NCI-H2081 (cell line): ENCODE data around the gene WNT7A.
"Not testable (repeated sequence)": the region's sequence is repeated elsewhere in the genome, so short reads cannot be mapped to it uniquely, and the experiment has no call there.

Source experiments
- DNase-seq, 2 experiments: peaks; one replicate each; lab custom pipeline; 2025; lab: John Stamatoyannopoulos, UW

WNT7A gene

DNA sequence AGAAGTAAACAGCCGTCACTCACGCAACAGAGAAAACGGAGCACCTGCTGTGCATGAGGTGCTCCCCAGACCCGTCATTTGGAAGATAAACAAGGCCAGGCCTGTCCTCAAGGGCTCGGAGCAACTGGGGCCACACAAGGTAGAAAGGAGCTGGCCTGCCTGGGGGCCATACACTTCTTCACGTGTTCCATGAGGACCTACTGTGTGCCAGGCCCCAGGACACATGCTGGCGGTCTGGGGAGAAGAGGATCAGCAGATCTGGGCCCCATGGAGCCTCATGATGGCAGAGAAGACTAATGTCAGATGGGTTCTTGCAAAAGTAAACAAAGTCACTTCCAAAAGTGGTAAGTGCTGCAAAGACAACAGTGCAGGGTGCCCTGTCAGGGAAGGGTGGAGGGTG lies 14.3 kb downstream of the WNT7A start:
- DNase-seq, result no peak

DNA sequence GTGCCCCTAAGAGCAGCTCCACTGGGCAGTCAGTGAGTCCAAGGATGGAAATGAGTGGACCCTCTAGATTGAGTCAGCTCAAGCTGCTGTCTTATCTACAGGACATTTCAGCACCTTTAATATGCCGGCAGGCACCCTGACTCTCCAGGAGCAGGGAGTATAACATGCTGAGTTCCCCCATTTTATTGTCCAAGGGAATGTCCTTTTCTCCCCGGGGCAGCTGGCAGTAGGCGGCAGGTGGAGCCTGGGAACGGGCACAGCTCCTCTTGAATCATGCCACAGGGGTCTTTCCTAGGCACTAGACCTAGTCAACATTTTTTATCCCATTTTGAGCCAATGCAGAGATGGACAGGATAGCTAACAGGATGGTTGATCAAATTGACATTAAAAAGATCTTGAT lies 14.8 kb downstream of the WNT7A start:
- no peak for DNase-seq

DNA sequence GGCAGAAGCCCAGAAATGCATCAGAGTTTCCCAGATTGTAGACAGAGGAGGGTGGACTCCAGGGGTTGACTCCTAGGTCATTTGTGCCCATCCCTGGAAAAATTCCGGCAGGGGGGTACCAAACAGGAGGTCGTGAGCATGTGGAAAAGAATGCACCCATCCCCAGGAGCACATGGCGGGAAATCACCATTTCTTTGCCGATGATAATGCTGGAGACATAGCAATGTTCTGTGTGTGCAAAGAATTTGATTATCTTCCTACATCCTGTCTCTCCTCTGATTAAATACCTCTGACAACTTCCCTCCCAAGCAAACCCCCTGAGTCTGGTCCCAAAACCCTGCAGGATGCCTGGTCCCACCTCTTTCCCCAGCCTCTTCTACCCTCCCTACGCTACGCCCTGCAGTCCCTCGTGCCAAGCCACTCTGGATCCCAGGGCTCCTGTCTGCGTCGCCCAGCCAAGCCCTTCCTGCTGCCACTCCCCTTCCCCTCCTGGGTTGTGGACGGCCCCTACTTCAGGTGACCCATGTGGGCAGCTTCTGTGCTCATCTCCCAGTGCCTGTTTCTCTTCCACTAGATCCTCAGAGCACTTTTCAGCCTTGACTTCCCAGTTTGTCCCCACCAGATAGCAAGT lies 15.8 kb downstream of the WNT7A start:
- DNase-seq, result no peak

DNA sequence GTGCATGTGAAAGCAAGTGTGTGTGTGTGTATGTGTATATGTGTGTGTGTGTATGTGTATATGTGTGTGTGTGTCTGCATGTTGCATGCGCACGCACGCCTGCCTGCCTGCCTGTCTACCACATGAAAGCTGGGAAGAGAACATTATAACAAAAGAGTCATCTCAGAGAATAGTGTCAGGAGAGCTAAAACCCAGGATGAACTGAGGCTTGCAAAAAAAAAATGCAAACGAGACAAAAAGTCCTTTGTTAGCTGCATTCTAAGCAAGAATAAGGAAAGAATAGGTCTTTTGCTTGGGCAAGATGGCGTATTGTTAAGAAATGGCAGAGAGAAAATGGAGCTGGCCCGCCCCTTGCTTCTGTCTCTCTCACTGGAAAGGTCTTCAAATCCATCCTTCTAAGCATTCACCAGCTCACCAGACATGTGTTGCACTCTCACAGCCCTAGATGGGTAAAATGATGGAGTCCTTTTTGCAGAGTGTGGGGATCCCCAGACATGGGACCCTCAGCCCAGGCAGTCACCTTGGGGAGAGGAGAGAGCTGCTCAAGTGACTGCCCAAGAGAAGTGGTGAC lies 16.4 kb downstream of the WNT7A start:
- DNase-seq, result no peak

DNA sequence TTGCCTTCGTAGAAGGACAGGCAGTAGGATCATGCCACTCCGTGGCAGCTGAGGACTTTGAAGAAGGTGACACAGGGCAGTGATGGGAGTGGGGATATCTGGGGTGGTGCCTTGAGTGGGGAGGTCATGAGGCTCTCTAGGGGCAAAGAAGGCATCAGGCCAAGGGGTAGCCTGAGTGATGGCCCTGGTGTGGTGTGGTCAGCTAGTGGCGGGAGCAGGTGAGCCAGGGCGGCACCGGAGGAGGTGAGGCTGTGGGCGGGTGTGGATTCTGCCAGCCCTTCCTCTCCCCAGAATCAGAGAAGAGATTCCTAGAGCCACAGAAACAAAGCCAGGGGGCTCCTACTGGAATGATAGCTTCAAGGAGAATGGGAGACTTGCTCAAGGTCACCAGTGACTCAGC lies 18.4 kb downstream of the WNT7A start:
- DNase-seq, result no peak

DNA sequence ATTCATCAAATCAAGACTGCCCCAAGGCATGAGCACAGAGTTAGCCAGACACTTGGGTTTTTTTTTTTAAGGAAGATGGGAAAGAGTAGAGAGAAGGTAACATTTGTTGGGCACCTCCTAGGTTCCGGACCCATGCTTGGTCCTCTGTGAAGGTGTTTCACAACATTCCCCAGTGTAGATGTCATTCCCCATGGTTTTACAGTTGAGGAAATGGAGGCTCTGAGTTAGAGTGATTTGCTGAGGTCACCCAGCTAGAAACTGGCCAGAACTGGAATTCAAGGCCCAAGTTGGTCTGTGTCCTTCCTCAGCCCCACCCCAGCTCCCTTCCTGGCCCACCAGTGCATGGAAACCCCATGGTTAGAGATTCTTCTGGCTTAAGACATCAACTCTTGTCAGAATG lies 19.9 kb downstream of the WNT7A start:
- no peak for DNase-seq

DNA sequence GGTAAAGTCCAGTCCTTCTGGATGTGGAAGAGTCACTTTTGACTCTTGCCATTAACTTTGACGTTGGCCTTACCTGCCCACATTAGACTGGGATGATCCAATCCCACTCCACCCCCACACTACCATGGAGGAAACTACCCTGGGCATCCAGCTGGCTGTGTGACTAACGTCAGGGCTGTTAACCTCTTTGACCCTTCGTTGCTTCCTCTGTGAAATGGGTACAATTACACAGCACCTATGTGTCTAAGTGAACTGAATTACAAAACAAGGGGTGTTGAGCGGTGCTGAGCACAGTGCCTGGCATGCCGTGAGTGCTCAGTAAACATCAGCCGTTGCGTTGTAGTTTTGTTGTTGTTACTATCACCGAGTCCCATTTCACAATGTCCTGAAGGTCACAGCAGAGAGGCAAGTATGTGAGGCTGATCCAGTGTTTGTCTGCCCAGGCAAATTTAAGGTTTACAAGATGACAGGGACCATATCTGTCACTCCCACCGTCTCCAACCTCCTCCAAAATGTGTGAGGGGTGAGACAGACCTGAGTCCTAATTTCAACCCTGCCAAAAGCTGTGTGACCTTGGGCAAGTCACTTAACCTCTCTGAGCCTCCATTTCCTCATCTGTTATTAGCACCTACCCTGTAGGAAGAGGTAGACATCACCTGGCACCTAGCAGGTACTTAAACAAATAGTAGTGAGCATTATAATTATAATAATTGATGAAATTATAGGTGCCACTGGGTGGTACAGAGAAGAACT lies 20.9 kb downstream of the WNT7A start:
- DNase-seq, result no peak

DNA sequence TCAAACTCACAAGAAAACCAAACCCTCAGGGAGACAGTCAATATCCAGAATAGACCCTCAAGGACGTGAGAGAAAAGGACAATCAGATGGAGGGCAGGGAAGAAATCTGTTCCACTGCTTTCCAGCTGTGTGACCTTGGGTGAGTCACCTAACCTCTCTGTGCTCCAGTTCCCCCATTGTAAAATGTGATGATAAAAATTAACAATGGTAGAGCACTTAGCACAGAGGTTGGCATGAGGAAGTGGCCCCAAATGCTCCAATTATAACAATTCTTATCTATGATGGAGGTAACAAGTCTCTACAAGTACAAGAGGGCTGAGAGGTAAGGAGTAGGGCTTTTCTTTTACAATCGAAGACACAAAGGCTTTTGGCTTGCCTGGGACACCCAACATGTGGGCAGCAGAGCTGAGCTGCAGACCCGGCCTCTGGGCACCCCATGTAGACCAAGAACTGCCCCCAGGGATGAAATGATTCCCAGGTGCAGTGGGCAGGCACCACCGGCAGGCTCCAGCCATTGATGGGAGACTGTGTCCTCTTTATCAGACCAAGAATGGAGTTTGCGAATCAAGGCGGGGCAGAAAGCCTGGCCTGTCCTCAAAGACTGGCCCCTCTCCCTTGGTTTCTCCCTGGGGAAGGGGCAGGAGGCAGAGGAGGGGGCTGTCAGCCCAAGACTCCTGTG lies 22.0 kb downstream of the WNT7A start:
- no peak for DNase-seq

DNA sequence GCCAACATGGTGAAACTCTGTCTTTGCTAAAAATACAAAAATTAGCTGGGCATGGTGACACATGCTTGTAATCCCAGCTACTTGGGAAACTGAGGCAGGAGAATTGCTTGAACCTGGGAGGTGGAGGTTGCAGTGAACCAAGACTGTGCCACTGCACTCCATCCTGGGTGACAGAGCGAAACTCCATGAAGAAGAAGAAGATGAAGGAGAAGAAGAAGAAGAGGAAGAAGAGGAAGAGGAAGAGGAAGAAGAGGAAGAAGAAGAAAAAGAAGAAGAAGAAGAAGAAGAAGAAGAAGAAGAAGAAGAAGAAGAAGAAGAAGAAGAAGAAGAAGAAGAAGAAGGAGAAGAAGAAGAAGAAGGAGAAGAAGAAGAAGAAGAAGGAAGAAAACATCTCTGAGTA lies 23.2 kb downstream of the WNT7A start:
- not testable (repeated sequence) for DNase-seq

DNA sequence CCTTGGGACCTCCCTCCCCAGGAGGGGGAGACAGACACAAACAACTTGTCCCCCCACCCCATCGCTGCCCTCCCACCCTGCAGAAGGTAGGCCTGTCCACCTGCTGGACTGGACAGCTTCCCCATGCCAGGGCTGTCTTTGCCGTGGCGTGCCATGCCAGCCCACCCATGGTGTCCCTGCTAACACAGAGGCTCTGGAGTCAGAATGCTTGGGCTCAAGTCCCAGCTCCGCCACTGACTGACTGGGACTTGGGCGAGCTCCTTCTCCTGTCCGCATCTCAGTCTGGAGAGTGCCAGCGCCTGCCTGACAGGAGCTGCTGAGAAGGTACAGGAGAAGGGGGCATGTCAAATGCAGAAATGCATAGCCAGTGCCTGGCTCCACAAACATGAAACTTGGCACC lies 23.9 kb downstream of the WNT7A start:
- DNase-seq, result no peak

DNA sequence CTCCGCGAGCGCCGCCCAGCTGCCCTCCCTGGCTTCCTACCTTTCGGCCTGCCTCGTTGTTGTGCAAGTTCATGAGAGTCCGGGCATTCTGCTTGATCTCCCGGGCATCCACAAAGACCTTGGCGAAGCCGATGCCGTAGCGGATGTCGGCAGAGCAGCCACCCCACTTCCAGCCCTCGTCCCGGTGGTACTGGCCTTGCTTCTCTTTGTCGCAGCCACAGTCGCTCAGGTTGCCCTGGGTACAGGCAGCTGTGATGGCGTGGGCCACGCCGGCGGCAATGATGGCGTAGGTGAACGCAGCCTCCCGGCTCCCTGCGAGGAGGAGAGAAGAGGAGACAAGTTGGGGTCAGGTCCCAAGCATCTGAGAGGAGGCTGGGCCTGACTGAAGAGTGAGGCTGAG lies 25.4 kb downstream of the WNT7A start:
- no peak for DNase-seq

DNA sequence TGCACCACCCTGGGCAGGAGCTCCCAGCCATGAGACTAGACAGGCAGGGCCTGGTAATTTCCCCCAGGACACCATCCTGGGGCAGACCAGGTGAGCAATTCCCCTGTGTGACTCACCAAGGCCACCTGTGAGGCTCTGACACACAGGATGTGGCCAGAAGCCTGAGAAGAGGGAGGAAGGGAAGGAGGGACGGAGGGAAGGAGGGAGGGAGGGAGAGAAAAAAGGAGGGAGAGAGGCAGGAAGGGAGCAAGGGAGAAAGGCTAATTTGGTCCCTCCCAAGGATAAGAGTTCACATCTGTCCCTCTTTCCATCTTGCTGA lies 25.9 kb downstream of the WNT7A start:
- no peak for DNase-seq

DNA sequence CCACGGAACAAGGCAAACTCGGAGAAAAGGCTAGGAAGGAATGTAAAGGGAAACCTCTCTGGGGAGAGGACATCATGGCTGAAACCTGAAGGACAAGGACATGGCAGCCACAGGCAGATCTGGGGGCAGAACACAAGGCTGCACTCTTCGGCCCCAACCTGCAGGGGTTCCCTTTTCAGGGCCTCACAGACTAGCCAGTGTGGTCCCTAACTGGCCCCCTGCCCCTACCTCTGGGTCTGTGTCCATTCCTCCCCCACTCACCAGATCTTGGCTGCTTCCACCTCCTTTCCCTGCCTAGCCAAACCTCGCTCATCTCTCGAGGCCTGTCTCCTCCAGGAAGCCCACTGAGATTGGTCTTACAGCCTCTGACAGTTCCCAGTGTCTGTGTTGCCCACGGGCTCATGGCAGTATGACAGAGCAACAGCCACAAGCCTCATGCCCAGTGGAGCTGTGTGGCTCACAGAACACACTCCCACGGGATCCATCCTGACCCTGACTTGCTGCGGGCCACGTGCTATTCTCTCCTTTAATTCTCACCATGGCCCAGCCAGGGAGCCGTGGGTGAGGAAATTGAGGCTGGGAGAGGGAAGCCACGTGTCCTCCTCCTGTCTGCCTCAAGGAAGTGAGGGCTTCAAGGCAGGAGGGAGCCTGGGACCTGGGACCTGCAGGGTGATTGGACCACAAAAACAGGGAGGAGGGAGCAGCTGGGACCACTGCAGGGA lies 26.5 kb downstream of the WNT7A start:
- no peak for DNase-seq

DNA sequence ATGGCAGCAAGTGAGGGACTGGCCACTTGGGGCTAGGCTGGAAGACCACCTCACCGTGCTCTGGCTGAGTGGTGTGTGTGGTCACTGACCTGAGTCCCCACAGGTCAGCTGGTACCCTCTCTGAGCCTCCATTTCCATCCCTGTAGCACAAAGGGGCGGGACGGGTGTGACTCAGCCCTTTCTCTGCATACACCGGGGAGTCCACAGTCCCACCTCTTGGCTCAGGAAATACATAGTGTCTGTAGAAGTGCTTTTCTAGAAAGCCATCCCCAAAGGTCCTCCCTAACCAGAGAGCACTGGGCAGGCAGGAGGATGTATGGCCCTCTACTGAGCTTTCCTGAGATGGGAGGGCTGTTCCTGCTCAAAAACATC lies 27.2 kb downstream of the WNT7A start:
- no peak for DNase-seq

DNA sequence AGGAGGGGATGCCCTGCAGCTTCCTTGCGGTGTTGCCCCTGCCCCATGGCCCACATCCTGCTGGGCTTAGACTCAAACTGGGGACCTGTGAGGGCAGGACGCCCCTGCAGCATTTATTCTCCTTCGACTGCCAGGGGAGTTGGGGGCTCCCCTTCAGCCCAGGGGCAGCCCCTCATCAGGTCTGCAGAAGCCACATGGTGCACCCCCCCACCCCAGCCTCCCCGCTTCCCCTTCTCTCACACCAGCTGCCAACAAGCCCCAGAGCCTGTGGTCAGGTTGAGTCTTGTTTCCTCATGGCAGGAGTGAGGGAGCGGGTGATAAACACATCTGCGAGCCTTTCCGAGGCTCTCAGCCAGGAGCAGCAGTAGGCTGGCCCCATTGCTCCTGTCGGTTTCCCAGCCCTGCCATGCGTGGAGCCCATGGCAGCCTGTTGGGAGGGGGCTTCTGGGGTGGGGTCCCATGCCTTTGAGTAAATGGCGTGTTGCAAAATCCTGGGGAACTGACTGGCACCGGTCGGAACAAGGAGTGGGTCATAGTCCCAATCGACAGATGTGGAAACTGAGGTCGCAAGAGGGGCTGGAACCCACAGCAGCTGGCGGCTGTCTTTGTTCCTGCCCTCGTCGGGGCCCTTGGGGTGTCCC lies 27.8 kb downstream of the WNT7A start:
- no peak for DNase-seq

DNA sequence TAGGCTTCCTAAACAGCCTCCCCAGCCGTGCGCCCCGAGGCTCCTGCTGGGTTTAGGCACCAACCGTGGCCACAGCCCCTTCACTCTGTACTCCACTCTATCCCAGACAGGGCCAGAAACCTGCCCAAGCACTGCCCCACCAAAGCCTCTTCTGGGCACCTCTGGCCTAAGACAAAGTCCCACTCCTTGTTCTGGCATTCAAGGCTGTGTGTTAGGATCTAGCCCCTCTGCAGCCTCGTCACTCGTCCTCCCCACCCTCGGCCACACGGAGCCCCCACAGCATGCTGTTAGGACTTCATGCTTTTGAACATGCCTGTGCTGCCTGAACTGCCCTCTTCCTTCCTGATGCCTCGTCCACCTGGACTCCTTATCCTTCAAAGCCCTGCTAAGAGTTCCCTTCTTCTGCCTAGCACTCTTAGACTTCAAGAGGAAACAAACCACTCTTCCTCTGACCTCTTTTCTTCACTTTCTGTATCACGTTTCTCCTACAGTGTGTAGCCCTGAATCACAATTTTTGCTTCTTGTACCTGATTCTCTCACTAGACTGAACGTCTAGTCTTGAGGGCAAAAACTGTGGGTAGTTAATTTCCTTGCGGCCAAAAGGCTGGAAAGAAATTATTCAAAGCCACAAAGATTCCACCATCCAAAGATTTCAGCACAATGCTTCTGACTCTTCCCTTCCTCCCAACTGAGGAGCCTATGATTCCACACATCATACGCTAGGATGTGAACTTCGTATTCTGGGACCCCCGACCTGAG lies 28.6 kb downstream of the WNT7A start:
- DNase-seq, result no peak

DNA sequence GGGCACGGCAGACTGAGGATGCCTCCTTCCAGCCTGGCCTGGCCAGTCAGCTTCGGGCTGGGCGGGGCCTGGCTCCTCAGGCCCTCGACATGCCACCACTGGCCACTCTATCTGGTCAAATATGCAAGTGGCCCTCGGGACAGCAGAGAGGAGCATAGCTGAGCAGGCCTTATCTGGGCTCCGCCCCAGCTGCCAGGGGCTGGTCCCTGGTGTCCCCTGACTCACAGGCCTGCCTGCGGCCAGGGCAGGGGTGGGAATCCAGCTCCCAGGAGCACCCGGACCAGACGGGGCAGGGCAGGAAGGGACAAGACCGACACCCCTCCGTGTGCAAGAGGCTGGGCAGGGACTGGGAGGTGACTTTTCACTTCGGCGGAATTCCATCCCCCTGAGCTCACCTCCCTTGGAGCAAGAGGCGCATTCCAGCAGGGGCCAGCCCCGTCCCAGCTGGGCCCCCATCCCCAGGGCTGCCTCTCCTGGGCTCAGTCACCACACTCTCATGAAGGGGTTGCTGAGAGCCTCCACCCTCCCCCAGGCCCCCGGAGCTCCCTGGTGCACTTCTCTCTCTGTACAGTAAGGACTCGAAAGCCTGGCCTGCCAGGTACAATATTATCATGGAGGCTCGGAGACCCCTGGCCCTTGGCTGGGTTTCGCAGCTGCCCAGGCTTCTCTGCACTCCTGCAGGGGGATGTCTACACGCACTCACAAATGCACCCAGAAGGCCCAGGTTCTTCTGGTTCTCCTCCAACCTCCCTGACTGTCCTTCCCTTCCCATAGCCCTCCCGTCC lies 29.5 kb downstream of the WNT7A start:
- DNase-seq, result no peak

DNA sequence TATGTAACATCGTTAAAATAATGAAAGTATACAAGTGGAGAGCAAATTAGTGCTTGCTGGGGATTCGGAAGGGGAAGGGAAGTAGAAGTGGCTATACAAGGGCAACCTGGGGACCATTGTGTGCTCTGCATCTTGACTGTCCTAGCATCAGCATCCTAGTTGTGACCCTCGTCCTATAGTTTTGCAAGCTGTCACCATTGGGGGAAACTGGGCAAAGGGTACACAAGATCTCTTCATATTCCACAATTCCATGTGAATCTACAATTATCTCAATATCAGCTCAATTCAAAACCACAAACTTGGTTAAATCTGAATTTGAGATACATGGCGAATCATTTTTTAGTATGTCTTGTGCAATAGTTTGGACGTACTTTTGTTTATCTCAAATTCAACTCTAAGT lies 30.9 kb downstream of the WNT7A start:
- DNase-seq, result no peak

DNA sequence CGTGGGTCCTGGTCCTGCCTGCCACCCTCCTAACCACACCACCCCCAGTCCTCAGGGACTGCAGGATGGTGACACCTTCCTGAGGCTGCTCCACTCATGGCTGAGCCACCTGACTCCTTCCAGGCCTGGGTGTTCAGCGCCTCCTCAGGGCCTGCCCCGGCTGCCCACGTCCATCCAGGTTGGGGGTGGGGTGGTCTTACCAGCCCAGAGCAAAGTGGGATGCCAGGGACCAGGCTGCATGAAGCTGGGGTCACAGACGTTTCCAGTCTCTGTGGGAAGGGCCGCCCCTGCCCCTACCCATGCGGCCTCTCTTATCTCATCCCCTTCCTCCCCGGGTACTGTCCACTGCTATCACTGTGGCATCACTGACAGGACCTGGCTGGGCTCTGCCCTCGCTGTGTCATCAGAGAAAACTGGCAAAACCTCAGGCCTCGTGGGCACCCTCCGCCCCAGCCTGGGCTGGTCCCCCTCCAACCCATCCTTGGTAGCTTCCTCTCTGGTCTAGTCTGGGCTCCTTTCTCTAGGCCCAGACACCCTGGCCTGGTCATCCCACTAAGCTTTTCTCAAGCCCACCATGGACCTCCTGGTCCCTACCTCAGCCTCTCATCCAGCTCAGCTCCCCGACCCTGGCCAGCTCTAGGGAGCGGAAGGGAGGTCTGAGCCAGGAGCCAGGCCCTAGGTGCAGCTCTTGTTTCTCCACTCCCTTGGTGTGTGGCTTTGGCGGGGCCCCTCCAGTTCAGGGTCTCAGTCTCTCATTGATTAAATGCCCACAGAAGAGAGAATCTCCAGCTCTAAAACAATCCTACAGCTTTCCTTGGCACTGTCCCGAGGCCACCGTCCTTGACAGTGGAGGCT lies 32.9 kb downstream of the WNT7A start:
- no peak for DNase-seq

DNA sequence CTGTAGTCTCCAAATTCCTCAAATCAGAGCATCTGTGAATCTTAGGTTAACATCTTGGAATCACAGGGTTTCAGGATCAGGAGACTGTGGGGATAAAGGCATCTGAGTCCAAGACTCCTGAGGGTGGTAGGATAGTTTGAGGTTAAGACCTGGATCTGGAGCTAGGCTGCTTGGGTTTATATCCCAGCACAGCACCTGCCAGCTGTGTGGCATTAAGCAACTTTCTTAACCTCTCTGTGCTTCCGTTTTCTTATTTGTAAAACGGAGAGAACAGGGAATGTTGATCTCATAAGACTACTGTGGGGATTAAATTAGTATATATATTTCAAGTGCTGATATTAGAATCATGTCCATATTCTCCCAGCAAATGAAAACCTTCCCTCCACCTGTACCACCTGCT lies 33.6 kb downstream of the WNT7A start:
- DNase-seq, result no peak
